Measurements from ENCODE around the gene LRRC46.

DNA sequence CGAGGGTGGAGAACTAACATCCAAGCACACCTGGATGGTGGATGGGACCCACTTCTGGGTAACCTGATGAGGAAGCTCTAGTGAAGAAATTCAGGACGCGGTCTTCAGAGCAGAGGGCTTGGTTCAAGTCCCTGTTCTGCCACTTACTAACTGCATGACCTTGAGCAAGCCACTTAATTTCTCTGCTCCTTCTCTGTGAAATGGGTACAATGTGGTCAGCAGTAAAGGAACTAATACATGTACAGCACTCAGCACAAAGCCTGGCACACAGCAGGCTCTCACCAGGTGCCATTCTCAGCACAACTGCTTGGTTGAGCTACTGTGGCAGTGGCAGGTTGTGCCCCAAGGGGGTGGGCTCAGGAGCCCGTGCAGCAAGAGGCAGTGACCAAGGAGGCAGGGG is 8.0 kb upstream of the LRRC46 start:
- TF ChIP-seq, protein P1, sequence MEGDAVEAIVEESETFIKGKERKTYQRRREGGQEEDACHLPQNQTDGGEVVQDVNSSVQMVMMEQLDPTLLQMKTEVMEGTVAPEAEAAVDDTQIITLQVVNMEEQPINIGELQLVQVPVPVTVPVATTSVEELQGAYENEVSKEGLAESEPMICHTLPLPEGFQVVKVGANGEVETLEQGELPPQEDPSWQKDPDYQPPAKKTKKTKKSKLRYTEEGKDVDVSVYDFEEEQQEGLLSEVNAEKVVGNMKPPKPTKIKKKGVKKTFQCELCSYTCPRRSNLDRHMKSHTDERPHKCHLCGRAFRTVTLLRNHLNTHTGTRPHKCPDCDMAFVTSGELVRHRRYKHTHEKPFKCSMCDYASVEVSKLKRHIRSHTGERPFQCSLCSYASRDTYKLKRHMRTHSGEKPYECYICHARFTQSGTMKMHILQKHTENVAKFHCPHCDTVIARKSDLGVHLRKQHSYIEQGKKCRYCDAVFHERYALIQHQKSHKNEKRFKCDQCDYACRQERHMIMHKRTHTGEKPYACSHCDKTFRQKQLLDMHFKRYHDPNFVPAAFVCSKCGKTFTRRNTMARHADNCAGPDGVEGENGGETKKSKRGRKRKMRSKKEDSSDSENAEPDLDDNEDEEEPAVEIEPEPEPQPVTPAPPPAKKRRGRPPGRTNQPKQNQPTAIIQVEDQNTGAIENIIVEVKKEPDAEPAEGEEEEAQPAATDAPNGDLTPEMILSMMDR (conservative IDR thresholded peaks at IDR 0.05 in 1 of 2, IDR thresholded peaks at IDR 0.05 in 1 of 2; ENCODE audit: extremely low read depth in 1 of 2, insufficient read depth in 1 of 2, low read depth in 1 of 2, low read length in 2 of 2) = no peak
- no peak for TF ChIP-seq EZH2 (IDR thresholded peaks at IDR 0.05; ENCODE audit: borderline replicate concordance, low read length)

All from mammary epithelial cell (primary cell).